Activated CD4-positive, alpha-beta T cell treated with anti-CD3 and anti-CD28 coated beads for 36 hours (primary cell): Measurements from ENCODE around the gene DPP4. TPM values are rescaled to one million over a fixed set of nuclear protein-coding genes. Genes with fewer than 3 reads are reported as not detected.
"Not testable (repeated sequence)": the region's sequence is repeated elsewhere in the genome, so short reads cannot be mapped to it uniquely, and the experiment has no call there.

Experiments used
- ATAC-seq: fragments of 200-7000 bp; cut with Tn5 transposase; one replicate; pipeline ENCODE4 v1.10.0; 2021; ENCODE audit warnings: mild to moderate bottlenecking, moderate library complexity
- CTCF ChIA-PET: fragments of 350-600 bp; sonication (Branson Sonifier 250); formaldehyde crosslinking; loops from one replicate; lab custom pipeline; 2021; ENCODE audit warnings: antibody characterized with exemption; lab: Charles Lee
- POLR2A ChIA-PET: fragments of 350-600 bp; sonication (Branson Sonifier 250); formaldehyde crosslinking; loops from one replicate; lab custom pipeline; 2021; ENCODE audit warnings: antibody characterized with exemption, inconsistent platforms; lab: Charles Lee
- DNase-seq: peaks from one replicate; pipeline ENCODE4 v3.0.0-alpha.2; 2020
- H3K27ac Mint-ChIP-seq: one replicate; pipeline ENCODE4 v1.8.0; 2021; ENCODE audit warnings: mixed read lengths
- H3K27me3 Mint-ChIP-seq: one replicate; pipeline ENCODE4 v1.8.0; 2021; ENCODE audit warnings: mixed read lengths
- H3K36me3 Mint-ChIP-seq: one replicate; pipeline ENCODE4 v1.8.0; 2021; ENCODE audit warnings: low read depth, mixed read lengths
- H3K4me1 Mint-ChIP-seq: one replicate; pipeline ENCODE4 v1.8.0; 2021; ENCODE audit warnings: mixed read lengths
- H3K4me3 Mint-ChIP-seq: one replicate; pipeline ENCODE4 v1.8.0; 2021; ENCODE audit warnings: mild to moderate bottlenecking, moderate library complexity, mixed read lengths
- H3K9me3 Mint-ChIP-seq: one replicate; pipeline ENCODE4 v1.8.0; 2021; ENCODE audit warnings: low read depth, mixed read lengths
- intact Hi-C, 2 experiments: fragments of 100-400 bp; cut with DNase I in 1 of 2; cut with micrococcal nuclease in 1 of 2; formaldehyde crosslinking; loops; one replicate each; pipeline versions ENCODE4 v1.14.2 to v1.15.1; 2022 to 2024; cut with DNase I, micrococcal nuclease
- total RNA-seq, 2 experiments: library from RNA; stranded (reverse); gene quantifications; one replicate each; pipeline ENCODE4 v1.2.3, GENCODE V29; 2021

DPP4 gene
- total RNA-seq, 2 experiments from 2014 or later = 15.9 to 22.4 TPM

DNA sequence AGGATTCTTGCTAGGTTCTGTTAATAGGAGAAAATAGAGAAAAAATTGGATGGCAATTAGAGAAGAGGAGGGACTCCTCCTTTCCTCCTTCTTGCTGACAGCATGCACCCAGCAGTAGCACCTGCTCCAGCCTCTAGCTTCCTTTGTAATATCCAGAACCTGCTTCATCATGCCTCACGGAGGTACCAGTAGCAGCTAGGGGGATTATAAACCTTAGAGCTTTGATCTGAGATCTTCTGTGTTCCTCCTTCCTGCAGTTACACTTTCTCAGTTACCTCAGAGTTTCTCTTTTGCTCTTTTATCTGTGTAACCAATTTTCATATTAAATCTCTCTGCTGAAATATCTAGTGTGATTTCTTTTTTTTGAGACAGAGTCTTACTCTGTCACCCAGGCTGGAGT lies 16.6 kb downstream of the DPP4 start:
- peak overlapping the region; percentile 59 for H3K27ac Mint-ChIP-seq
- POLR2A ChIA-PET = no interaction called here
- H3K9me3 Mint-ChIP-seq = peaks cover 5% of the 10 kb centered on the region
- CTCF ChIA-PET = interaction anchor here (1.0 to 1.5 kb wide), 3 partner anchors 9 to 104 kb away, joined by 3 to 5 read pairs (median 4); no protein-coding TSS in a partner anchor
- H3K4me1 Mint-ChIP-seq = peaks cover 70% of the 10 kb centered on the region
- intact Hi-C loops = loop anchor here (2.0 to 10.0 kb wide), 5 partner anchors 65 to 980 kb away; partner anchors contain the start of gene TANK (in 1 of the 2)
- peaks cover 16% of the 10 kb centered on the region for H3K36me3 Mint-ChIP-seq
- DNase-seq (peak; percentile 32), ATAC-seq (peak; percentile 28)
- H3K4me3 Mint-ChIP-seq = no peak overlapping the region
- no peaks in the 10 kb centered on the region for H3K27me3 Mint-ChIP-seq

DNA sequence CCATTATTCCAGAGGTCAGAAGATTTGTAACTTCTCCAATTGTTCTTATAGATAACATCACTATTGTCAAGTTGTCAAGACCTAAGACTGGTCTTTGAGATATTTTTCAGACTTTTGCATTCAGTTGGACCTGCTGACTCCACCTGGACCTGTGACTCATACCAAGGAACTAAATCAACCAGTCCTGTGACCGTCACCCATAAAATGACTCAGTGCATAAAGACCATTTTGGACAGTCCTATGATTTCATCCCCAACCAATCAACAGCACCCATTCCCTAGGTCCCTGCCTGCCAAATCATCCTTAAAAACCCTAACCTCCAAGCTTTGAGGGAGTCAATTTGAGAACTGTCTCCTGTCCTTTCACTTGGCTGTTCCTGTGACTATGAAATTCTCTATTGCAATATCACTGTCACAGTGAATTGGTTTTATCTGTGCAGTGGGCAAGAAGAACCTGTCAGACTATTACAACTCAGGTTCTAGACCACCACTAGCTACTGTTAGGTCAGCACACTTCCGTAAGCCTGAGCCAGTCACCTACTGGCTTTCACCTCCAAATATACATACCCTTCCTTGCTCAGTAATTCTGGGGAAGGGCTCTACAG lies 17.1 kb downstream of the DPP4 start:
- peaks cover 16% of the 10 kb centered on the region for H3K36me3 Mint-ChIP-seq
- DNase-seq (no peak), ATAC-seq (no peak)
- peaks cover 68% of the 10 kb centered on the region for H3K4me1 Mint-ChIP-seq
- H3K4me3 Mint-ChIP-seq = no peak overlapping the region
- ChIA-PET CTCF (interaction anchor here (1.0 to 1.5 kb wide), 3 partner anchors 10 to 104 kb away, joined by 3 to 5 read pairs (median 4); no protein-coding TSS in a partner anchor), POLR2A (no interaction called here)
- H3K27me3 Mint-ChIP-seq = no peaks in the 10 kb centered on the region
- H3K27ac Mint-ChIP-seq = no peak overlapping the region
- H3K9me3 Mint-ChIP-seq = peaks cover 5% of the 10 kb centered on the region
- intact Hi-C loops = loop anchor here (2.0 to 10.0 kb wide), 5 partner anchors 65 to 980 kb away; partner anchors contain the start of gene TANK (in 1 of the 2)

DNA sequence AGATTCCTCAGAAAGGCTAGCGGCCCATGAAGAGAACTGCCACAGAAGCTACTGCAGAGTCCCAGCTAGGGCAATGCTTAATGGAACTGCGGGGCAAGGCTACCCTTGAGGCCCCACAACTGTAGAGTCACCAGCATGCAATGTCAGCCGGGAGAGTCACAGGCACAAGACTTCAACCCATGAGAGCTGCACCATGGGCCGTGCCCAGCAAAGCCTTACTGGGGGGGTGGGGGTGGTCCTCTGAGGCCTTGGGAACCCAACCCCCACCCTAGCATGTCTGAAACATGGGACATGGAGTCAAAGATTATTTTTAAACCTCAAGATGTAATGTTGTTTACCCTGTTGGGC lies 20.2 kb downstream of the DPP4 start:
- DNase-seq (no peak), ATAC-seq (no peak)
- H3K27me3 Mint-ChIP-seq = no peaks in the 10 kb centered on the region
- H3K4me1 Mint-ChIP-seq = peaks cover 47% of the 10 kb centered on the region
- peaks cover 6% of the 10 kb centered on the region for H3K9me3 Mint-ChIP-seq
- CTCF ChIA-PET = no interaction called here
- intact Hi-C loops = loop anchor here in 1 of 2 experiments (10.0 kb wide), 1 partner anchor 889 kb away; the partner anchor contains the start of gene TANK
- H3K27ac Mint-ChIP-seq = no peak overlapping the region
- POLR2A ChIA-PET = no interaction called here
- peaks cover 16% of the 10 kb centered on the region for H3K36me3 Mint-ChIP-seq
- H3K4me3 Mint-ChIP-seq = no peak overlapping the region

DNA sequence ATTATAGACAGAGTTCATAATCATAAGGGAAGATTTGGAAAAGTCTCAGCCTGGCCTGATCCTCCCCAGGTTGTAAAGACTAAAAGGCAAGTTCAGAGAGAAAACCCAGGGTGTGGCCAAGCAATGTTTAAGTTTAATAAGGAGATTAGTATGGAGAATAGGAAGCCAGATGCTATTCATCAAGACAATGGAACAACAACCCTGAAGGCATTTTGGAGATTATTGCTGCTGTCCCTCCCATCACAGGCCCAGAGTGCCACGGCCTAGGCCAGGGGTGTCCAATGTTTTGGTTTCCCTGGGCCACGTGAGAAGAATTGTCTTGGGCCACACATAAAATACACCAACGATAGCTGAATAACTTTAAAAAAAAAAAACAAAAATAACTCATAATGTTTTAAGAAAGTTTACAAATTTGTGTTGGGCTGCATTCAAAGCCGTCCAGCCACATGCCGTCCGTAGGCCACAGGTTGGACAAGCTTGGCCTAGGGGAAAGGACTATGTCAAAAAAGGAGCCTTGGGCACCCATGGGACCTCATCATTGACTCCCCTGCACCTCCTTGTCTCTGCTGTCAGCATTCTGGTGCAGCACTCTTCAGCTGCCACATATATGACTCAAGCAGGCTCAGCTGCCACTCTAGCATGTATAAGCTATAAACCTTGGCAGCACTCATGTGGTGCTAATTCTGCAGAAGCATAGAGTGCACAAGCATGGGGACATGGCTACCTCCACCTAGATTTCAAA lies 20.8 kb downstream of the DPP4 start:
- H3K27ac Mint-ChIP-seq = no peak overlapping the region
- DNase-seq = no peak
- ChIA-PET CTCF (no interaction called here), POLR2A (no interaction called here)
- intact Hi-C loops = loop anchor here in 1 of 2 experiments (10.0 kb wide), 1 partner anchor 888 kb away; the partner anchor contains the start of gene TANK
- H3K4me3 Mint-ChIP-seq = no peak overlapping the region
- H3K36me3 Mint-ChIP-seq = peaks cover 18% of the 10 kb centered on the region
- peaks cover 6% of the 10 kb centered on the region for H3K9me3 Mint-ChIP-seq
- no peak for ATAC-seq
- H3K4me1 Mint-ChIP-seq = peaks cover 41% of the 10 kb centered on the region
- H3K27me3 Mint-ChIP-seq = no peaks in the 10 kb centered on the region

DNA sequence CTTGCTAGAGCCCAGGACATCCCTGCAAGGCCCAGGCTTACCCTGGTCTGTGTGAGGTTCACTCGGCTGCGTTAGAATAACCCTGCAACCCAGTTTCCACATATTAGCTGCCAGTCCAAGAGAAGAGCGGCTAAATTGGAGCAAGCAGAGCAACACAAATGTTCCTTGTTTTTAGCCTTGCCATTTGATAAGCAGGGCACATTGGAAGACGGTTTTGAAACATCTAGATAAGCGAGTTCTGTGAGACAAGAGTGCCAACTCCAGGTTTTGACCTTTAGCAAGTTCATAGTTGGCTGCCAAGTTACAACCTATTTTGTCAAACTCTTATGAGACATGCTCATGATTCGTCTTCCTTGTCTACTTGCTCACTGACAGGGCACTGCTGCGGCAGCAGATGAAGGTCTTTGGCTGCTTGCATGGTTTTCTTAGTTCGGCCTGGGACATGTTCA lies 23.5 kb downstream of the DPP4 start:
- DNase-seq (no peak), ATAC-seq (no peak)
- H3K4me1 Mint-ChIP-seq = peaks cover 14% of the 10 kb centered on the region
- no peaks in the 10 kb centered on the region for H3K27me3 Mint-ChIP-seq
- no peak overlapping the region for H3K27ac Mint-ChIP-seq
- no peak overlapping the region for H3K4me3 Mint-ChIP-seq
- peaks cover 1% of the 10 kb centered on the region for H3K9me3 Mint-ChIP-seq
- CTCF ChIA-PET = interaction anchor here (0.6 kb wide), 1 partner anchor 55 kb away, joined by 3 read pairs; no protein-coding TSS in a partner anchor
- intact Hi-C loops = loop anchor here in 1 of 2 experiments (10.0 kb wide), 1 partner anchor 886 kb away; the partner anchor contains the start of gene TANK
- peaks cover 5% of the 10 kb centered on the region for H3K36me3 Mint-ChIP-seq
- POLR2A ChIA-PET = no interaction called here

DNA sequence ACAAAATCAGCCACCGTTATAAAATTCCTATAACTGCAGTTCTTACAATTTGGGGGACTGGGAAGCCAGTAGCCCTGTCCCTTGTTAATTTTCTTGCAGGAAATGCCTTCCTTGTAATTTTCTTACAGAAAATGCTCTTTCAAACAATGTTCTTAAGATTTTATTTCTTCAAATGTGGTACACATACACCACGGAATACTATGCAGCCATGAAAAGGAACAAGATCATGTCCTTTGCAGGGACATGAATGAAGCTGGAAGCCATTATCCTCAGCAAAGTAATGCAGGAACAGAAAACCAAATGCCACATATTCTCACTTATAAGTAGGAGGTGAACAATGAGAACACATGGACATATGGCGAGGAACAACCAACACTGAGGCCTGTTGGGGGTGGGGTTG lies 24.9 kb downstream of the DPP4 start:
- H3K4me3 Mint-ChIP-seq, H3K36me3 Mint-ChIP-seq, intact Hi-C loops, H3K27ac Mint-ChIP-seq, H3K27me3 Mint-ChIP-seq, H3K9me3 Mint-ChIP-seq, CTCF ChIA-PET, ATAC-seq, H3K4me1 Mint-ChIP-seq, DNase-seq, POLR2A ChIA-PET: not testable (repeated sequence)

DNA sequence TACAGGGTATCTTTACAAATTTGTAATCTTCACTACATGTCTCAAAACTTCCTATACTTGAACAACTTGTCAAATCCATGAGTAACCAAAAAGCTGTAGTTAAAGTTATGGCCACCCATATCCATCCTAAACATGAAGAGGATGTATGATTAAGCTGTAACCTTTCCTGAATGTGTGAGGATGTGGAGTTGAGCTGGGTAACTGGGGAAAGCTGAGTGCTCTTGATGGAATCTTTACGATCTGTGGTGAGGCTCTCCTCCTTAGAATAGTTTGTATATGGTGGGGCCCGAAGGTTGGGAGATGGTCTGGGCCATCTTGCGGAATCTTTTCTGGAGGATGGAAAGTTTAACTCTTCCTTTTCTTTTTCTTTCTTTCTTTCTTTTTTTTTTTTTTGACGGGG lies 29.4 kb downstream of the DPP4 start:
- CTCF ChIA-PET = interaction anchor here (0.6 to 1.6 kb wide), 2 partner anchors 16 to 177 kb away, joined by 4 to 5 read pairs; no protein-coding TSS in a partner anchor

DNA sequence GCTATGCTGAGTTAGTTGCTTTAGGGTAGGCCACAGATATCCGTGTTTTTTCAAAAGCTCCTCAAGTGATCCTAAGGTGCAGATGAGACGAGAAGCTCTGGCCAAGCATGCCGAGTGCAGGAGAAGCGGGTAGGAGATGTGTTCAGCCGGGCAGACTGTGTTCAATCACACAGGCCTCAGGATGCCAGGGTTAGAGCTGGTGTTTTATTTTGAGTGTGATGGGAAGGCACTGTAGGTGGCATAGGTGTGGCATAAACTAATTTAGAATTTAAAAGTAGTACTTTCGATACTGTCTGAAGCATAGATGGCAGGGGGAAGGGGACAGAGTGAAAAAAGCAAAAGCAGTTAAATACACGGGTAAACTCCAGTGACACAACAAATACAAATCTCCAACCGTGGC lies 30.9 kb downstream of the DPP4 start:
- intact Hi-C loops = no loop called here
- DNase-seq = no peak
- no peaks in the 10 kb centered on the region for H3K4me1 Mint-ChIP-seq
- no peaks in the 10 kb centered on the region for H3K9me3 Mint-ChIP-seq
- CTCF ChIA-PET = no interaction called here
- H3K4me3 Mint-ChIP-seq = no peak overlapping the region
- H3K27me3 Mint-ChIP-seq = no peaks in the 10 kb centered on the region
- no peak for ATAC-seq
- POLR2A ChIA-PET = no interaction called here
- no peak overlapping the region for H3K27ac Mint-ChIP-seq
- H3K36me3 Mint-ChIP-seq = peaks cover 13% of the 10 kb centered on the region

More for the DNA sequence above, 29.4 kb downstream of the DPP4 start:
- intact Hi-C loops = no loop called here
- DNase-seq = no peak
- POLR2A ChIA-PET = interaction anchor here (0.6 kb wide), 1 partner anchor 94 kb away, joined by 6 read pairs; no protein-coding TSS in a partner anchor
- no peak for ATAC-seq
- no peak overlapping the region for H3K4me3 Mint-ChIP-seq
- no peak overlapping the region for H3K27ac Mint-ChIP-seq
- H3K27me3 Mint-ChIP-seq = no peaks in the 10 kb centered on the region
- peaks cover 13% of the 10 kb centered on the region for H3K36me3 Mint-ChIP-seq
- peaks cover 1% of the 10 kb centered on the region for H3K9me3 Mint-ChIP-seq
- H3K4me1 Mint-ChIP-seq = no peaks in the 10 kb centered on the region

DNA sequence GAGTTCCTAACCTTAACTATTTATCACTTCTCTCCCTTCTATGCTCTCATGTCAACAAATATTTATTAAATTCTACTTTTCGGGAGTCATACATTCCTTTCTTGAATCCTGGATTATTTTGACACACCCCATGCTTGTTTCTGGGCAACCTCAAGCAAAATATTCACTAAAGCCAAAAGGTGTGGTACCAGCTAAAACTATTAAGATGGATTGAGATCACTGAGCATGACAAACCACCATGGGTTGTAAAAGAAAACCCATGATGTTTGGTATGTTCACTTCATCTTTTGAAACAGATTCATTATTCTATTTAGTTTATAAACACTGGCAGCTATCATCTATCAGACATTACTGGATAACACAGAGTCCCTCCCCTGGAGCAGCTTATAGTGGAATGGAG lies 32.5 kb downstream of the DPP4 start:
- Mint-ChIP-seq H3K4me1 (no peaks in the 10 kb centered on the region), H3K36me3 (peaks cover 21% of the 10 kb centered on the region), H3K9me3 (no peaks in the 10 kb centered on the region), H3K27ac (no peak overlapping the region), H3K27me3 (no peaks in the 10 kb centered on the region), H3K4me3 (no peak overlapping the region)
- POLR2A ChIA-PET = interaction anchor here (1.0 kb wide), 1 partner anchor 87 kb away, joined by 3 read pairs; no protein-coding TSS in a partner anchor
- CTCF ChIA-PET = no interaction called here
- intact Hi-C loops = no loop called here
- no peak for ATAC-seq
- DNase-seq = no peak

DNA sequence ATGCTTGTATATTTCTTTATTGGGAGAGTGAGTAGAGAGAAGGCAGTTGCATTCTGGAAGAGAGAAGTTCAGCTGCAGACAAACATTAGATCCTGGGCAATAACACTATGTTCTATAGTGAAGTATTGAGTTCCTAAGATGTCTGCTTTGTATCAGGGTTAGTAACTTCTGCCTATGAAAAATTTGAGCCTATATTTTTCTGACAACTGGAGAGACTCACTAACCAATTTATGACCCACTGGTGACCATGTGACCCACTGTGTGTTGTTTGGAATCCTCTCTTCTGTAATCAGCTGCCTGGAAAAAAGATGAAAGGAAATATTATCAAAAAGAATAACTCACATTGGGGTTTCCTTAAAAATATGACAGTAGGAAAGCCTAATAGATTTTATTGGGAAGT lies 35.3 kb downstream of the DPP4 start:
- ChIA-PET POLR2A (no interaction called here), CTCF (interaction anchor here (0.6 to 1.5 kb wide), 2 partner anchors 12 to 354 kb away, joined by 4 to 5 read pairs; no protein-coding TSS in a partner anchor)
- intact Hi-C loops = no loop called here
- no peaks in the 10 kb centered on the region for H3K9me3 Mint-ChIP-seq
- no peak overlapping the region for H3K4me3 Mint-ChIP-seq
- H3K36me3 Mint-ChIP-seq = peaks cover 30% of the 10 kb centered on the region
- H3K27ac Mint-ChIP-seq = no peak overlapping the region
- DNase-seq = no peak
- no peaks in the 10 kb centered on the region for H3K4me1 Mint-ChIP-seq
- H3K27me3 Mint-ChIP-seq = no peaks in the 10 kb centered on the region
- ATAC-seq = no peak

DNA sequence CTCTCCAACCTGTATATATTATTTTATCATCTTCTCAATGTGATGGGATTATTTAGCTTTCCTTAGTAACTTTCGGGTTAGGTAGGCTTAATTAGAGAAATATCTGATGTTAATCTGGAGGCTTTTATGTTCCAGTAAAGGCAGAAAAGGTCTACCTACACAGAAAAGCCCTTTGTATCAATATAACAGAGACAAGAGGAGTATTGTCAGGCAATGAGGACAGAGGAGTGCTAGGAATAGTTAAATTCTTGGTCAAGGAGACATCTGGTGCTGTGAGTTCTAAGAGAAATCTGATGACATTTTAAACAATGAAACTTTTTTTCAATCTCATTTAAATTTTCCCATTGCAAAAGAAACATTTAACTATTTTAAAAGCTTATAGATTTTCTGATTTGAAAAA lies 36.1 kb downstream of the DPP4 start:
- POLR2A ChIA-PET = no interaction called here
- H3K27ac Mint-ChIP-seq = no peak overlapping the region
- no peaks in the 10 kb centered on the region for H3K4me1 Mint-ChIP-seq
- H3K4me3 Mint-ChIP-seq = no peak overlapping the region
- no peaks in the 10 kb centered on the region for H3K27me3 Mint-ChIP-seq
- CTCF ChIA-PET = interaction anchor here (1.4 to 2.0 kb wide), 2 partner anchors 10 to 451 kb away, joined by 3 to 8 read pairs; no protein-coding TSS in a partner anchor
- DNase-seq (no peak), ATAC-seq (no peak)
- peaks cover 34% of the 10 kb centered on the region for H3K36me3 Mint-ChIP-seq
- H3K9me3 Mint-ChIP-seq = no peaks in the 10 kb centered on the region
- intact Hi-C loops = no loop called here
